Subcutaneous abdominal adipose tissue (tissue), 5 donors: ENCODE results near the gene SNX20.

Experiments used
- H3K27ac ChIP-seq: one replicate; pipeline ENCODE4 v1.7.0; 2013; ENCODE audit warnings: low read depth, mild to moderate bottlenecking, inconsistent platforms, low read length, moderate library complexity
- H3K27me3 ChIP-seq, 5 donors: one replicate each; pipeline ENCODE4 v1.7.0; 2013; ENCODE audit warnings: low read length in 5 of 5, inconsistent platforms in 1 of 5; ENCODE audit not compliant: control insufficient read depth in 5 of 5, insufficient read depth in 4 of 5
- H3K36me3 ChIP-seq, 5 donors: one replicate each; pipeline ENCODE4 v1.7.0; 2013; ENCODE audit warnings: low read length in 5 of 5; ENCODE audit not compliant: control insufficient read depth in 5 of 5, insufficient read depth in 5 of 5
- H3K4me1 ChIP-seq, 5 donors: one replicate each; pipeline ENCODE4 v1.7.0; 2013; ENCODE audit warnings: low read length in 5 of 5, mild to moderate bottlenecking in 3 of 5, moderate library complexity in 1 of 5; ENCODE audit not compliant: control insufficient read depth in 5 of 5, insufficient read depth in 5 of 5
- H3K4me3 ChIP-seq, 5 donors: one replicate each; pipeline ENCODE4 v1.7.0; 2013; ENCODE audit warnings: low read length in 5 of 5, low read depth in 1 of 5
- H3K9ac ChIP-seq, 5 donors: one replicate each; pipeline ENCODE4 v1.7.0; 2013; ENCODE audit warnings: low read length in 5 of 5, mild to moderate bottlenecking in 4 of 5, moderate library complexity in 3 of 5
- H3K9me3 ChIP-seq, 5 donors: one replicate each; pipeline ENCODE4 v1.7.0; 2013; ENCODE audit warnings: low read length in 5 of 5; ENCODE audit not compliant: control insufficient read depth in 5 of 5
- donor health status: healthy.
- donor health status: healthy.
- donor health status: healthy.
- donor health status: healthy.
- donor health status: healthy.

Gene SNX20

DNA sequence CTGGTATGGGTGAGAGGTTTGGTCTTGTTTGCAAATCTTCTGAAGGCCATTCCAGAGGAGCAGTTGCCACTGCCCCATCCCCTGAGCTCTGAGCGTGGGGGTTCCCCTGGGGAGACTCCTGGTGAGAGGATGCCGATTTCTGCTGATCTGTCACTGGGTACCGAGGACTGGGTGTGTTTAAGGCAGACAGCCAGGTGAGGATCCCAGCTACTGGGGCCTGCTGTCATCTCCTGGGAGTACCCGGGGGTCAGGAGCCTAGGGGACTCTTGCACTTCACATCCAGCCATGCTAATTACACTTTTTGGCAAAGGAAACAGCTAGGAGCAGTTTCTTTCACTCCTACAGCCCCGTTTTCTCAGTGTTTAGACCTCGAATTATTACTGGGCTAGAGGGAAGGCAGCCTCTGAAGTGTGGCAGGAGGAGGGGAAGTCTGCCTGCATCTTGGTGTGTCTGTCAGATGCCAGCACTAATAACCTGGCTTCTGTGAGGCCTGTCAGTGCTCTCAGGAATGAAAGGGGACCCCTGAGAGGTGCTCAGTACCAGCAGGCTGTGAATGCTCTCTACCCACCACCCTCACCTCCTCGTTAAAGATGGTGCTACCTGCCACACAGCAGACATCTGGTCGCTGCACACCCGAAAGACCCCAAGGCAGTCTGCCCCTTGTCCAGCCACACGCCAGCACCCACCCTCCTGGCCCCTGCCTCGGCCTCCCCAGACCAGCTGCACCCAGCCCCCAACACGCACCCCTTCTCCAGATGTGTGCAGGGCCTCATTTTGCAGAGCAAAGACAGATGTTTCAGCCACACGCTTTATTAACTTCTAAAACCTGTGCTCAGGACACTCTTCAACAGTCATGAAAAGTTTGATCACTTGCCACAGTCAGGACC lies 43.2 kb downstream of the SNX20 start:
- no peaks in the 10 kb centered on the region for H3K36me3 ChIP-seq
- H3K9me3 ChIP-seq, result no peaks in the 10 kb centered on the region
- peaks cover 0 to 2% (median 0%) of the 10 kb centered on the region in 5 donors for H3K27me3 ChIP-seq
- H3K27ac ChIP-seq, result no peak overlapping the region
- H3K4me1 ChIP-seq, result no peaks in the 10 kb centered on the region
- H3K4me3 ChIP-seq, result no peak overlapping the region
- H3K9ac ChIP-seq, result no peak overlapping the region

- Histone ChIP-seq H3K4me1 (no peaks in the 10 kb centered on the region), H3K4me3 (no peak overlapping the region), H3K27ac (no peak overlapping the region), H3K9me3 (no peaks in the 10 kb centered on the region), H3K36me3 (no peaks in the 10 kb centered on the region), H3K9ac (no peak overlapping the region), H3K27me3 (peaks cover 0 to 2% (median 0%) of the 10 kb centered on the region in 5 donors)
Measured at GRCh38 chr16:50636753-50637374, 44.2 kb downstream of the SNX20 start.

- H3K36me3 ChIP-seq, result no peaks in the 10 kb centered on the region
- H3K27ac ChIP-seq, result no peak overlapping the region
- no peak overlapping the region for H3K9ac ChIP-seq
- H3K27me3 ChIP-seq, result no peaks in the 10 kb centered on the region
- H3K4me3 ChIP-seq, result no peak overlapping the region
- H3K4me1 ChIP-seq, result no peaks in the 10 kb centered on the region
- no peaks in the 10 kb centered on the region for H3K9me3 ChIP-seq
Measured at GRCh38 chr16:50635505-50636392, 45.4 kb downstream of the SNX20 start.

- H3K36me3 ChIP-seq, result no peaks in the 10 kb centered on the region
- no peaks in the 10 kb centered on the region for H3K27me3 ChIP-seq
- no peaks in the 10 kb centered on the region for H3K9me3 ChIP-seq
- no peak overlapping the region for H3K27ac ChIP-seq
- H3K9ac ChIP-seq, result no peak overlapping the region
- no peak overlapping the region for H3K4me3 ChIP-seq
- H3K4me1 ChIP-seq, result no peaks in the 10 kb centered on the region
Measured at GRCh38 chr16:50634947-50635346, 46.2 kb downstream of the SNX20 start.

GRCh38 chr16:50634090-50634489 lies 47.0 kb downstream of the SNX20 start:
- Histone ChIP-seq H3K4me3 (no peak overlapping the region), H3K9me3 (no peaks in the 10 kb centered on the region), H3K4me1 (no peaks in the 10 kb centered on the region), H3K36me3 (no peaks in the 10 kb centered on the region), H3K27me3 (no peaks in the 10 kb centered on the region), H3K9ac (no peak overlapping the region), H3K27ac (no peak overlapping the region)

DNA sequence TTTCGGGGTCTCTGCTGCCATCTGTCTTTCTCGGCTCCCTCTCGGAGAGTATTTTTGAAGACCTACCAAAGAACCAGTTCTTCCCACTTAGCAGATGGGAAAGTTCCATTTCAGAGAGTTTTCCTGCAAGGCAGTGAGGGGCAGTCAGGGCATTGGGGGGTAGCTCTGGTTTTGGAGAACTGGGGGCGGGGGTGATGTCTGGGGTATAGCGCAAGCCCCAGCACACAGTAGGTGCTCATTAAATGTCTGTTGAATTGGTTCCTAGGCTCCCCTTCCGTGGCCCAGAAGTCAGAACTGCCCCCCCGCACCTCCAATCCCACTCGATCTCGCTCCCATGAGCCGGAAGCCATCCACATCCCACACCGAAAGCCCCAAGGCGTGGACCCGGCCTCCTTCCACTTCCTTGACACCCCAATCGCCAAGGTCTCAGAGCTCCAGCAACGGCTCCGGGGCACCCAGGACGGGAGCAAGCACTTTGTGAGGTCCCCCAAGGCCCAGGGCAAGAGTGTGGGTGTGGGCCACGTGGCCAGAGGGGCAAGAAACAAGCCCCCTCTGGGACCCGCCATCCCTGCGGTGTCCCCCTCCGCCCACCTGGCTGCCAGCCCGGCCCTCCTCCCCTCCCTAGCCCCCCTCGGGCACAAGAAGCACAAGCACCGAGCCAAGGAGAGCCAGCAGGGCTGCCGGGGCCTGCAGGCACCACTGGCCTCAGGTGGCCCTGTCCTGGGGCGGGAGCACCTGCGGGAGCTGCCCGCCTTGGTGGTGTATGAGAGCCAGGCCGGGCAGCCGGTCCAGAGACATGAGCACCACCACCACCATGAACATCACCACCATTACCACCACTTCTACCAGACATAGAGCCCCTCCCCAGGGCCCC lies 47.9 kb downstream of the SNX20 start:
- no peak overlapping the region for H3K27ac ChIP-seq
- H3K4me3 ChIP-seq, result no peak overlapping the region
- no peaks in the 10 kb centered on the region for H3K36me3 ChIP-seq
- H3K27me3 ChIP-seq, result no peaks in the 10 kb centered on the region
- no peaks in the 10 kb centered on the region for H3K4me1 ChIP-seq
- no peak overlapping the region for H3K9ac ChIP-seq
- H3K9me3 ChIP-seq, result no peaks in the 10 kb centered on the region

GRCh38 chr16:50631985-50632576 lies 49.0 kb downstream of the SNX20 start:
- peaks cover 0 to 4% (median 0%) of the 10 kb centered on the region in 5 donors for H3K27me3 ChIP-seq
- no peaks in the 10 kb centered on the region for H3K9me3 ChIP-seq
- H3K4me3 ChIP-seq, result no peak overlapping the region
- peaks cover 0 to 6% (median 6%) of the 10 kb centered on the region in 5 donors for H3K4me1 ChIP-seq
- H3K36me3 ChIP-seq, result no peaks in the 10 kb centered on the region
- H3K27ac ChIP-seq, result no peak overlapping the region
- no peak overlapping the region for H3K9ac ChIP-seq

- Histone ChIP-seq H3K9me3 (no peaks in the 10 kb centered on the region), H3K27ac (no peak overlapping the region), H3K36me3 (no peaks in the 10 kb centered on the region), H3K4me3 (no peak overlapping the region), H3K27me3 (peaks cover 0 to 4% (median 0%) of the 10 kb centered on the region in 5 donors), H3K4me1 (peaks cover 0 to 8% (median 7%) of the 10 kb centered on the region in 5 donors), H3K9ac (no peak overlapping the region)
Measured at GRCh38 chr16:50631249-50631984, 49.7 kb downstream of the SNX20 start.
